Activated CD4-positive, alpha-beta T cell treated with anti-CD3 and anti-CD28 coated beads for 4 hours (primary cell): ENCODE results near the gene TLR1.
"Not testable (repeated sequence)": the region's sequence is repeated elsewhere in the genome, so short reads cannot be mapped to it uniquely, and the experiment has no call there.

Experiments
- DNase-seq, 2 donors: peaks; one replicate each; pipeline ENCODE4 v3.0.0-alpha.2; 2020

TLR1 gene

DNA sequence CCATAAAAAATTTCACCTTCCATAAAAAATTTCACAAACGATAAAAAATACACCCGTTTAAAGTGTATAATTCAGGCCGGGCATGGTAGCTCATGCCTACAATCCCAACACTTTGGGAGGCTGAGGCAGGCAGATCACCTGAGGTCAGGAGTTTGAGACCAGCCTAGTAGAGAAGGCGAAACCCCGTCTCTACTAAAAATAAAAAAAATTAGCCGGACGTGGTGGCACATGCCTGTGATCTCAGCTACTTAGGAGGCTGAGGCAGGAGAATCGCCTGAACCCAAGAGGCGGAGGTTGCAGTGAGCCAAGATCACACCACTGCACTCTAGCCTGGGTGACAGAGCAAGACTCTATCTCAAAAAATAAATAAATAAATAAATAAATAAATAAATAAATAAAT, 1.7 kb upstream of the TLR1 start:
- not testable (repeated sequence) for DNase-seq

DNA sequence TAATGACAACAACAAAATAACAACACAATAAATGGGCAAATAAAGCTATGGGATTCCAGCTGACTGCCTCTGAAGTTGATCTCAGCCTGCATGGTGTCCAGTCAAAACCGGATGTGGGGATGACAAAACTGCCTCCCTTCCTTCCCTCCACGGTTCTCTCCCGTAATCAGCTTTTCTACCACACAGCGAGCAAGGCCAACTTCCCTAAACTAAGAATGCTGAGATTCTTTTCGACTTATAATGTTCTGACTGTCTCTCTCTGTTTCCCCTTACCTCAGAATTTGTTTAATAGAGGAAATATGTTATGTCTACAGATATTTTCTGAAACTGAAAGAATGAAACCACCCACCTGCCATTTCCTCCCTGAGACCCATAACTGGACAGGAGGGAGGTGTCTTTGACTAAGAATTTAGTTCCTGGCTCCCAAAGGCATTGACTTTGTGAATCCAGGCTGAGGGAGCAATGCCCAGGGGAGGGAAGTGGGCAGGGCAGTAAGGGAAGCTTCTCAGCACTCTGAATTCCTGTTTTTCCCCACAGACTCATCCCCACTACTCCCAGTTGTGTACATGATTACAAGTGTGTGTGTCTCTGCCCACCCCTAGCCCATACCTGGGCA, 1.0 kb upstream of the TLR1 start:
- no peak for DNase-seq

DNA sequence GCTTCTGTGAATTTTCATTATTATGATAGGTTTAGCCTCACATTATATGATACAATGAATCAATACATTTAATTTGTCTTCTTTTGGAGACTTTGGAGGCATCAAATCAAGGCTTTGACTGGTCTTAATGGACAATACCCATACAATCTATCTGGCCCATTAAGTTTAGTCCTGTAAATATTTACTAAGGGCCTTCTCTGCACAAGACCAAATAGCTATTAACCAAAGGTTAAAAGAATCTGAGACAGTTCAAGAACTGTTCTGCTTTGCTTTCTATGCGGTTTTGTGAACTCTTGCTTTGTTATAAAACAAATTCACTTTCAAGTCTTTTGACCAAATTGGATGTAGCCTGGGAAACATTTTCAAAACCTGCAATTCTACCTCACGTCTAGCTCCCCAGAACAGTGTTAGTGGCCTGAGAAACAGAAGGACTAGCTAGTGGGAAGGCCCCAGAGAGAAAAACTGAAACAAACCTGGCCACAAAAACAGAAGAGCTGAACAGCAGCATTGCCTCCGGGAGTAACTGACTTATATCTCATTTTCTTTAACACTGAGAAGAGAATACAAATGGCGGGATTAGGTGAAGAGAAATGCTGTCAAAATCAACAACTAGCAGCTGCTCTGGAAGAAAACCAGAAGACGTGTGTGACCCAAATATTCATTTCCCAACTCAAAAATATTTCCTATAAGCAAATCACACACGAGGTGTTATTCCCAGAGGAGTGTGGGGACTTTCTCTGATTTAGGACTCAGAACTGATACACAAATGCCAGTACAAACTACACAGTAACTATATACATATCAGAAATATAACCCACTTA, 548 bp downstream of the TLR1 start:
- peak in 1 of 2 donors; percentile 13 for DNase-seq

DNA sequence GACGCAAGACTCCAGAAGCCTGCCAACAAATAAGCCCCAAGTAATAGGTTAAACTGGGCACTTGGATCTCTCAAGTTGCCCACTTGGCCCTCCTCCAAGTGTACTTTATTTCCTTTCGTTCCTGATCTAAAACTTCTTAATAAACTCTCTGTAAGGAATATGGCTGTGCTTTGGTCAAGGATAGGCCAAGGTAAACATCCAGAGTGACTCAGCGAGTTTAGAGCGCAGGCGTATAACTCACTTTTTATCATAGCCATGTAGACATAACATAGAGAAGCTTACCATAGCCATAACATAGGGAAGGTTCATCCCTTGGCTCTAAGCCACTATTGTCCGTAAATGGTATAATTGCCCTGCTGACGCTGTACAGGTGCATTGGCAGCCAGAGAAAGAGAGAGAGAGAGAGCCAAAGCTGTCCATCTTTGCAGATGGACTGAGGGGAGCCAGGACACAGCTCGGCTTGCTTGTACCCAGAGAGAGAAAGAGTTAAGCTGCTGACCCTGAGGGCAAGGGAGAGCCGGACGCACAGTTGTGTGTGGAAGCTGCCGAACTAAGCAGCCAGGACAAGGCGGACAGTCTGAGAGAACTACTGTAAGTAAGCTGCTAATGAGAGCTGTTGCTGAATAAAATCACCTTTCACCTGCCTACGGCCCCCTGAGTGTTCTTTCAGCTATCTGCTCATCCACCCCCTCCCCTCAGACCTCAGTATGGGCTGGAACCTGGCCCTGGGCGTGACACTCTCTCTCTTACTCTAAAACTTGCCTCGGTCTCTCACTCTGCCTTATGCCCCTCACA, 1.8 kb downstream of the TLR1 start:
- DNase-seq = no peak

- no peak for DNase-seq
These were observed 3.6 kb downstream of the TLR1 start for GRCh38 chr4:38800961-38801450.

GRCh38 chr4:38800366-38800765, 4.2 kb downstream of the TLR1 start:
- no peak for DNase-seq

GRCh38 chr4:38795087-38795486, 9.5 kb downstream of the TLR1 start:
- no peak for DNase-seq

- DNase-seq = no peak
These were observed 10.5 kb downstream of the TLR1 start for GRCh38 chr4:38794051-38794450.

GRCh38 chr4:38791010-38791409, 13.6 kb downstream of the TLR1 start:
- no peak for DNase-seq

DNA sequence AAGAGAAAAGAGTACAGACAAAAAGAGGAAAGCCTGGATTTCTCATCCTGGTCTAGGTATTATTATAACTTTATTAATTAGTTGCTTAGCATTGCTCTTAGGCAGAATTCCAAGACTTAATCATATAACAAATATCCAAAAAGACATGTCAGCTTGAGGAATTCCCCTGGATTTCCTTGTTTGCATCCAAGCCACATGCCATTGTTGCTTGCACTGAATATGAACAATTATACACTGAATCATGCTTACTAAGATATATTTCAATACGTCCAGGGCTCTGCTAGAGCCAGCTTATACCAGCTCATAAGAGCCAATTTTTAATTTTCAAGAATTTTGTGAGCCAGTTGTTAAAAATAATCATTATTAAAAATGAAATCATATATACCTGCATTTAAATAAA, 16.3 kb downstream of the TLR1 start:
- no peak for DNase-seq

GRCh38 chr4:38787693-38788092, 16.9 kb downstream of the TLR1 start:
- no peak for DNase-seq

DNA sequence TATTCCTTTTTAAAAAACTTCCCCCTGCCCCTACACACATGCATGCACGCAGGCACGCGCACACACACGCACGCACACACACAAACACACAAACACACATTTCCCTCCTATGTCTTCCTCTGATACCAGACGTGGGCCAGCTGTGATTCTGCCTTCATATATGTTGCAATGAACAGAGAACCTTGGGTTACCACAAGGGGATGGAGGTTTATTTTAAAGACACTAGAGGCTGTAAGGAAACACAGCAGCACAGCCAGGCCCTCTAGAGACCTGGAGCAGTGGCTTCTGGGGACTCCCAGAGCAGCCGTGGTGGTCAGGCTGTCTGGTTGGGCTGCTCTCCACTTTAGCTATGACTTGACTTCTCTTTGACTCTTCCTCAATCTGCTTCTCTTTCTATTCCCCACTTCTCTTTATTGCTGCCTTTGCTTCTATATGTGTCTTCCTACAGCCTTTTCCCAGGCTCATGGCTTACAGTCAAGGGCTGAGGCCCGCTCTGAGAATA, 18.6 kb downstream of the TLR1 start:
- no peak for DNase-seq

GRCh38 chr4:38785041-38785790, 19.4 kb downstream of the TLR1 start:
- DNase-seq = no peak

DNA sequence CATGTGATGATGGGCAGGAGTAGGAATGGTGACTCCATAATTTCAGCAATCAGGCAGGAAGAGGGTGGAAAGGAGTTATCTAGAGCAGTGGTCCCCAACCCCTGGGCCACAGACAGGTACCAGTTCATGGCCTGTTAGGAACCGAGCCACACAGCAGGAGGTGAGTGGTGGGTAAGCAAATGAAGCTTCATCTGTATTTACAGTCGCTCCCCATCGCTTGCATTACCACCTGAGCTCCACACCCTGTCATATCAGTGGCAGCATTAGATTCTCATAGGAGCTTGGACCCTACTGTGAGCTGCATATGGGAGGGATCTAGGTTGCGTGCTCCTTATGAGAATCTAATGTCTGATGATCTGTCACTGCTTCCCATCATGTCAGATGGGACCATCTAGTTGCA, 20.4 kb downstream of the TLR1 start:
- DNase-seq = no peak

GRCh38 chr4:38783109-38783460, 21.5 kb downstream of the TLR1 start:
- no peak for DNase-seq

- DNase-seq = peak; percentile 31 to 49
These were observed 22.0 kb downstream of the TLR1 start, which contains the start of gene TLR10 for GRCh38 chr4:38782452-38783108. TLR10 (minus strand) TSS chr4:38782990; CDS start chr4:38775590, 7,400 bp downstream.

- DNase-seq = no peak
These were observed 22.7 kb downstream of the TLR1 start for GRCh38 chr4:38781854-38782261.

DNA sequence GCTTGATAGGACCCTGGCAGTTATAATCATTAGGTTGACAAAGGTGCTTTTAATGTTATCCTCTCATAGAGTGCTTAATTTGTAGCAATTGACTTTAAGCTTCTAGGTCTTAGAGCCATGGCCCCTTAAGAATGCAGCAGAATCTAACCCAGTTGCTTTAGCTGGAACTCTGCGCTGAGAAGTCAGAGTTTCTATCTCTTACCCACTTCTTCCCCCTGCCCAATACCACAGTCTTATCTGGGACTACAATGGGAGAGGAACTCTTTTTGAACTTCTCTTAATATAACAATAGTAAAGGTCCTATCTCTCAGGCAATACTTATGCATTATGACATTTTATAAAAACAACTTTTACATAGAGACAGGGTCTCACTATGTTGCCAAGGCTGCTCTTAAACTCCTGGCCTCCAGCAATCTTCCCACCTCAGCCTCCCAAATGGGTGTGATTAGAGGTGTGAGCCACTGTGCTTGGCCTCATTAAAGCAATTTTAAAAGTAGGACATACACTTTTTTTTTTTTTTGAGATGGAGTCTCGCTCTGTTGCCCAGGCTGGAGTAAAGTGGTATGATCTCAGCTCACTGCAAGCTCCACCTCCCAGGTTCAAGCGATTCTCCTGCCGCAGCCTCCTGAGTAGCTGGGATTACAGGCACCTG, 23.6 kb downstream of the TLR1 start:
- DNase-seq = no peak

DNA sequence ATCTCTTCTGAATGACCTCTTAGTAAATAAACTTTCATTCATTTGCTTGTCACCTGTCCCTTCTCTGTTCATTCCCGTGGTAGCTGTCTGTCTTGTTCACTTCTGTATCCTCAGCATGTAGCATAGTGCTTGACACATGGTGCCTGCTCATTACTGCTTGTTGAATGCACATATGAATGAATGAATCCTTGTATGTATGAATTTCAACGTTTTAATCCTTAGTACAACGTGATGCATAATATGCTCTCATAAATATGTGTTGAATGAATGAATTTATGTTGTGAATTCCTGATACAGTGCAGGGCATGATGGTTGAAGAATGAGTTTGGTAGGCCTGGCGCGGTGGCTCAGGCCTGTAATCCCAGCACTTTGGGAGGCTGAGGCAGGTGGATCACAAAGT, 24.8 kb downstream of the TLR1 start:
- no peak for DNase-seq

DNA sequence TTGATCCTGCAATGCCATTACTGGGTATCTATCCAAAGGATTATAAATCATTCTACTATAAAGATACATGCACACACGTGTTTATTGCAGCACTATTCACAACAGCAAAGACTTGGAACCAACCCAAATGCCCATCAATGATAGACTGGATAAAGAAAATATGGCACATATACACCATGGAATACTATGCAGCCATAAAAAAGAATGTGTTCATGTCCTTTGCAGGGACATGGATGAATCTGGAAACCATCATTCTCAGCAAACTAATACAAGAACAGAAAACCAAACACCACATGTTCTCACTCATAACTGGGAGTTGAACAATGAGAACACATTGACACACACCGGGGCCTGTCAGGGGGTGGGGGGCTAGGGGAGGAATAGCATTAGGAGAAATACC, 26.7 kb downstream of the TLR1 start:
- DNase-seq = not testable (repeated sequence)

- DNase-seq = no peak
These were observed 29.3 kb downstream of the TLR1 start for GRCh38 chr4:38775326-38775725.
